Ascending aorta (tissue), 2 donors: ENCODE results near the gene SLC6A7. TPM values are rescaled to one million over a fixed set of nuclear protein-coding genes. Genes with fewer than 3 reads are reported as not detected.

ENCODE experiments used
- DNase-seq, 2 donors: peaks; one replicate each; pipeline ENCODE4 v3.0.0-alpha.2; 2019; ENCODE audit warnings: low spot score in 2 of 2
- H3K27ac ChIP-seq, 2 donors: fragments of 200-600 bp; sonication (generic); one replicate each; pipeline ENCODE4 v1.5.1; 2016 to 2017; ENCODE audit warnings: mild to moderate bottlenecking in 1 of 2
- H3K27me3 ChIP-seq: fragments of 200-600 bp; sonication (generic); one replicate; pipeline ENCODE4 v1.5.1; 2017
- H3K36me3 ChIP-seq, 2 donors: fragments of 200-600 bp; sonication (generic); one replicate each; pipeline ENCODE4 v1.5.1; 2016
- H3K4me1 ChIP-seq, 2 donors: fragments of 200-600 bp; sonication (generic); one replicate each; pipeline ENCODE4 v1.5.1; 2016 to 2017; ENCODE audit warnings: mild to moderate bottlenecking in 1 of 2
- H3K4me3 ChIP-seq, 2 donors: fragments of 200-600 bp; sonication (generic); one replicate each; pipeline ENCODE4 v1.5.1; 2016 to 2017; ENCODE audit warnings: mild to moderate bottlenecking in 1 of 2
- H3K9me3 ChIP-seq, 2 donors: fragments of 200-600 bp; sonication (generic); one replicate each; pipeline ENCODE4 v1.5.1; 2016
- CTCF ChIP-seq, 3 experiments: fragments of 200-600 bp in 2 of 3; fragments of 450-650 bp in 1 of 3; sonication (generic) in 2 of 3; IDR thresholded peaks; one replicate each; pipeline ENCODE4 v1.5.1; 2016 to 2019; ENCODE audit warnings: antibody characterized with exemption in 3 of 3, mild to moderate bottlenecking in 1 of 3, moderate library complexity in 1 of 3
- intact Hi-C: fragments of 100-400 bp; cut with DNase I; formaldehyde crosslinking; loops from one replicate; pipeline ENCODE4 v1.15.1; 2023
- total RNA-seq: library from RNA; depleted of rRNA; stranded (reverse); fragments of >200 nt; gene quantifications from one replicate; pipeline ENCODE4 v1.1.0, GENCODE V29; 2016

SLC6A7 gene
- total RNA-seq, 1 donor from 2014 or later: not detected

GRCh38 chr5:150166037-150166649 is 23.7 kb upstream of the SLC6A7 start:
- H3K4me3 ChIP-seq: no peak overlapping the region
- H3K36me3 ChIP-seq: no peaks in the 10 kb centered on the region
- no peak for TF ChIP-seq CTCF (IDR thresholded peaks at IDR 0.05)
- intact Hi-C loops: no loop called here
- peaks cover 4 to 23% of the 10 kb centered on the region in 2 donors for H3K4me1 ChIP-seq
- no peaks in the 10 kb centered on the region for H3K27me3 ChIP-seq
- H3K9me3 ChIP-seq: no peaks in the 10 kb centered on the region
- H3K27ac ChIP-seq: no peak overlapping the region
- no peak for DNase-seq

- H3K27ac ChIP-seq: no peak within 1 kb of the TSS
- intact Hi-C loops: no loop called here
- H3K4me3 ChIP-seq: no peak within 1 kb of the TSS
Measured at GRCh38 chr5:150166650-150167511, 23.0 kb upstream of the SLC6A7 start, which contains the start of gene CDX1. Gene CDX1 (plus strand): TSS chr5:150166778. CDS start chr5:150166877, 99 bp downstream.

GRCh38 chr5:150167512-150167850 is 22.4 kb upstream of the SLC6A7 start:
- no peaks in the 10 kb centered on the region for H3K36me3 ChIP-seq
- no peak overlapping the region for H3K4me3 ChIP-seq
- intact Hi-C loops: no loop called here
- peaks cover 4 to 11% of the 10 kb centered on the region in 2 donors for H3K4me1 ChIP-seq
- no peak for DNase-seq
- no peaks in the 10 kb centered on the region for H3K27me3 ChIP-seq
- H3K9me3 ChIP-seq: no peaks in the 10 kb centered on the region
- TF ChIP-seq CTCF (IDR thresholded peaks at IDR 0.05): no peak
- H3K27ac ChIP-seq: no peak overlapping the region

More at GRCh38 chr5:150166650-150167511, 23.0 kb upstream of the SLC6A7 start, which contains the start of gene CDX1:
- Histone ChIP-seq H3K4me1 (peaks cover 4 to 17% of the 10 kb centered on the region in 2 donors), H3K9me3 (no peaks in the 10 kb centered on the region), H3K36me3 (no peaks in the 10 kb centered on the region), H3K27me3 (no peaks in the 10 kb centered on the region)
- DNase-seq: no peak
- no peak for TF ChIP-seq CTCF (IDR thresholded peaks at IDR 0.05)

- no peak for DNase-seq
- intact Hi-C loops: no loop called here
- H3K4me3 ChIP-seq: no peak overlapping the region
- TF ChIP-seq CTCF (IDR thresholded peaks at IDR 0.05): no peak
- H3K4me1 ChIP-seq: peaks cover 4 to 10% of the 10 kb centered on the region in 2 donors
- H3K36me3 ChIP-seq: no peaks in the 10 kb centered on the region
- no peaks in the 10 kb centered on the region for H3K27me3 ChIP-seq
- H3K27ac ChIP-seq: no peak overlapping the region
- H3K9me3 ChIP-seq: no peaks in the 10 kb centered on the region
Measured at GRCh38 chr5:150167908-150168307, 22.0 kb upstream of the SLC6A7 start.

GRCh38 chr5:150168864-150169263 is 21.0 kb upstream of the SLC6A7 start:
- H3K27ac ChIP-seq: no peak overlapping the region
- H3K9me3 ChIP-seq: no peaks in the 10 kb centered on the region
- no peaks in the 10 kb centered on the region for H3K27me3 ChIP-seq
- peaks cover under 1 to 5% of the 10 kb centered on the region in 2 donors for H3K4me1 ChIP-seq
- intact Hi-C loops: no loop called here
- no peaks in the 10 kb centered on the region for H3K36me3 ChIP-seq
- H3K4me3 ChIP-seq: no peak overlapping the region
- no peak for TF ChIP-seq CTCF (IDR thresholded peaks at IDR 0.05)
- no peak for DNase-seq
